H1 (cell line): Measurements from ENCODE around the gene KLHL34.

ENCODE experiments used
- ASH2L ChIP-seq: fragments of 200-600, 300-600 bp; sonication (generic); IDR thresholded peaks from one replicate; pipeline ENCODE4 v1.7.1; 2017; ENCODE audit warnings: low read length
- EP300 ChIP-seq, 2 experiments: IDR thresholded peaks; 1 replicate in 1 of 2; 2 replicates in 1 of 2; pipeline ENCODE4 v1.6.1; 2011 to 2012; ENCODE audit warnings: low read depth in 2 of 2, low read length in 2 of 2, mild to moderate bottlenecking in 2 of 2, borderline replicate concordance in 1 of 2, inconsistent platforms in 1 of 2, moderate library complexity in 1 of 2
- FOSL1 ChIP-seq: IDR thresholded peaks from 2 replicates; pipeline ENCODE4 v1.6.1; 2011; ENCODE audit warnings: mild to moderate bottlenecking, low read depth, low read length, moderate library complexity; ENCODE audit not compliant: insufficient read depth
- RAD21 ChIP-seq, 2 experiments: IDR thresholded peaks in 1 of 2; conservative IDR thresholded peaks in 1 of 2; 2 replicates each; pipeline ENCODE4 v1.6.1; 2011; ENCODE audit warnings: low read depth in 2 of 2, low read length in 2 of 2, improper control_type of control experiment in 1 of 2, inconsistent platforms in 1 of 2, mild to moderate bottlenecking in 1 of 2, moderate library complexity in 1 of 2
- TAF7 ChIP-seq: optimal IDR thresholded peaks from 2 replicates; pipeline ENCODE3; 2011; ENCODE audit warnings: low read depth, mild to moderate bottlenecking, inconsistent platforms, low read length, moderate library complexity, borderline replicate concordance
- TCF12 ChIP-seq: IDR thresholded peaks from 2 replicates; pipeline ENCODE4 v1.6.1; 2011; ENCODE audit warnings: low read depth, mild to moderate bottlenecking, low read length
- TF ChIP-seq, protein P1 (sequence below), 3 experiments: IDR thresholded peaks; 1 replicate in 2 of 3; 2 replicates in 1 of 3; pipeline versions ENCODE4 v1.5.1 to v1.6.1; 2011; ENCODE audit warnings: low read length in 3 of 3, mild to moderate bottlenecking in 3 of 3, inconsistent platforms in 2 of 3, low read depth in 1 of 3, moderate library complexity in 1 of 3; ENCODE audit not compliant: insufficient read depth in 1 of 3; ENCODE audit errors: control extremely low read depth in 1 of 3

- TF ChIP-seq, protein P1, sequence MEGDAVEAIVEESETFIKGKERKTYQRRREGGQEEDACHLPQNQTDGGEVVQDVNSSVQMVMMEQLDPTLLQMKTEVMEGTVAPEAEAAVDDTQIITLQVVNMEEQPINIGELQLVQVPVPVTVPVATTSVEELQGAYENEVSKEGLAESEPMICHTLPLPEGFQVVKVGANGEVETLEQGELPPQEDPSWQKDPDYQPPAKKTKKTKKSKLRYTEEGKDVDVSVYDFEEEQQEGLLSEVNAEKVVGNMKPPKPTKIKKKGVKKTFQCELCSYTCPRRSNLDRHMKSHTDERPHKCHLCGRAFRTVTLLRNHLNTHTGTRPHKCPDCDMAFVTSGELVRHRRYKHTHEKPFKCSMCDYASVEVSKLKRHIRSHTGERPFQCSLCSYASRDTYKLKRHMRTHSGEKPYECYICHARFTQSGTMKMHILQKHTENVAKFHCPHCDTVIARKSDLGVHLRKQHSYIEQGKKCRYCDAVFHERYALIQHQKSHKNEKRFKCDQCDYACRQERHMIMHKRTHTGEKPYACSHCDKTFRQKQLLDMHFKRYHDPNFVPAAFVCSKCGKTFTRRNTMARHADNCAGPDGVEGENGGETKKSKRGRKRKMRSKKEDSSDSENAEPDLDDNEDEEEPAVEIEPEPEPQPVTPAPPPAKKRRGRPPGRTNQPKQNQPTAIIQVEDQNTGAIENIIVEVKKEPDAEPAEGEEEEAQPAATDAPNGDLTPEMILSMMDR (IDR thresholded peaks at IDR 0.05; ENCODE audit: control extremely low read depth in 1 of 3, insufficient read depth in 1 of 3, low read depth in 1 of 3, low read length in 3 of 3): no peak
- no peak for TF ChIP-seq TAF7
- no peak for TF ChIP-seq TCF12
- no peak for TF ChIP-seq EP300 (IDR thresholded peaks at IDR 0.05; ENCODE audit: borderline replicate concordance in 1 of 2, low read depth in 2 of 2, low read length in 2 of 2)
- TF ChIP-seq RAD21 (IDR thresholded peaks at IDR 0.05 in 1 of 2, conservative IDR thresholded peaks at IDR 0.05 in 1 of 2; ENCODE audit: low read depth in 2 of 2, low read length in 2 of 2): no peak
- TF ChIP-seq ASH2L: no peak
- TF ChIP-seq FOSL1: no peak
Observed at GRCh38 chrX:21623778-21624501, 34.2 kb downstream of the KLHL34 start.
